HEK293 (cell line): Measurements from ENCODE around the gene COL15A1.

ENCODE experiments used
- AEBP2 ChIP-seq: fragments of 450-650 bp; formaldehyde crosslinking; IDR thresholded peaks from 2 replicates; pipeline ENCODE4 v1.5.1; 2016; ENCODE audit warnings: missing biosample characterization, missing genetic modification characterization, borderline replicate concordance
- BCL11A ChIP-seq: fragments of 450-650 bp; formaldehyde crosslinking; IDR thresholded peaks from 2 replicates; pipeline ENCODE4 v1.5.1; 2016; ENCODE audit warnings: low read depth, missing biosample characterization, missing genetic modification characterization
- CTCF ChIP-seq: fragments of 450-650 bp; formaldehyde crosslinking; IDR thresholded peaks from 2 replicates; pipeline ENCODE4 v1.5.1; 2016; ENCODE audit warnings: missing biosample characterization, missing genetic modification characterization
- ZBTB7A ChIP-seq: fragments of 450-650 bp; formaldehyde crosslinking; IDR thresholded peaks from 2 replicates; pipeline ENCODE4 v1.5.1; 2016; ENCODE audit warnings: low read depth, missing biosample characterization, missing genetic modification characterization
- ZNF211 ChIP-seq: fragments of 450-650 bp; formaldehyde crosslinking; IDR thresholded peaks from 2 replicates; pipeline ENCODE4 v1.5.1; 2016; ENCODE audit warnings: low read depth, missing biosample characterization, missing genetic modification characterization
- ZNF302 ChIP-seq: fragments of 450-650 bp; formaldehyde crosslinking; IDR thresholded peaks from 2 replicates; pipeline ENCODE4 v1.5.1; 2016; ENCODE audit warnings: missing biosample characterization, missing genetic modification characterization, low read depth
- ZSCAN30 ChIP-seq: fragments of 450-650 bp; IDR thresholded peaks from 2 replicates; pipeline ENCODE4 v1.5.1; 2018; ENCODE audit warnings: missing biosample characterization, mild to moderate bottlenecking, missing genetic modification characterization, moderate library complexity
- ZSCAN5A ChIP-seq: fragments of 450-650 bp; formaldehyde crosslinking; IDR thresholded peaks from 2 replicates; pipeline ENCODE4 v1.5.1; 2016; ENCODE audit warnings: missing biosample characterization, missing genetic modification characterization

- TF ChIP-seq ZBTB7A (tag by site-specific recombination) (no peak), AEBP2 (no peak), CTCF (tag by site-specific recombination) (no peak), ZSCAN30 (tag by site-specific recombination) (no peak), BCL11A (no peak), ZNF211 (tag by site-specific recombination) (no peak), ZNF302 (no peak), ZSCAN5A (no peak)
These were observed 11.6 kb downstream of the COL15A1 start for GRCh38 chr9:98955259-98955658.
